ENCODE measurements around the gene ACSS1. TPM values are rescaled to one million over a fixed set of nuclear protein-coding genes. Genes with fewer than 3 reads are reported as not detected.

ACSS1 gene
- total RNA-seq, 1 experiment from 2014 or later, result 0.61 TPM

DNA sequence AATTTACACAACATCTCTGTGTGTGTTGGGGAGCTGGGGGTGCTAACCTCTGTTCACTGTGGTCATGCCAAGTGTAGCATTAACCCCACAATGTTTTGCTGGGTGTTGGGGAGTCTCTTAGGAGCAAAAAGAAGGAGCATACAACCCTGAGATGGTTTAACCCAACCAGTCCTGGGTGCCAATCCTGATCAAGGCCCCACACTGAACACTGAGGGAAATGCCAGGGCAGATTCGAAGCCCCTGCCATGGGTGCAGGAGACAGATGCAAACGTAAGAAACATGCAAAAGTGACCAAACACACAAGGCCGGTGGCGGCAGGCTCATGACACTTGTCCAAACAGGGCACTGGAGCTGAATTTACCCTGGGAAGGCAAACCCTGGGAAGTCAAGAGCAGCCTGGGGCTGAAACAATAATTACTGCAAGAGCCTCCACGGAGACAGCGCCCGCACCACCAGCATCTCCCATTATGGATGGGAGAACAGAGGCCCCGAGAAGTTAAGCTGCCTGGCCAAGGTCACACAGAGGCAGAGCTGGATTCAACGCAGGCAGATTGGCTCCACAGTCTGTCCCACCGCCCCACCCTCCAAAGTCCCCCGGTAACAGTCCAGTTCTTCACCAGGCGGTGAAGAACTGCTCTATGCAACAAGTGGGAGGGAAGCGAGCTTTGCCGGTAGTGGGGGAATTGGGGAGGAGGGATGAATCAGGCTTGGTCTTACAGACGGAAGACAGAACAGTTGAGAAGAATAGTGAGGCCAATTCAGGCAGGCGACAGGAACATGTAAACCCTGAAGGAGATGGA is 8.5 kb downstream of the ACSS1 start:
- no peak overlapping the region for H3K4me2 ChIP-seq (ENCODE audit: insufficient read depth, insufficient read length, low read length)
- no peak overlapping the region for H2BK20ac ChIP-seq (ENCODE audit: low read depth, low read length, poor library complexity, severe bottlenecking)
- H3K4me1 Mint-ChIP-seq, result peaks cover 10% of the 10 kb centered on the region in 2 experiments; a peak in 3 of 4 replicates
- TF ChIP-seq CTCF (conservative IDR thresholded peaks at IDR 0.05), result no peak
- no peaks in the 10 kb centered on the region for H3K4me1 ChIP-seq (ENCODE audit: insufficient read depth, low read length)
- peaks cover 37% of the 10 kb centered on the region for H3K27me3 Mint-ChIP-seq (ENCODE audit: low read depth)
- H3K14ac ChIP-seq (ENCODE audit: insufficient read depth, low read length), result no peak overlapping the region
- no peak overlapping the region for H2BK5ac ChIP-seq (ENCODE audit: insufficient read length, low read length)
- no peak overlapping the region for H3K27ac ChIP-seq (ENCODE audit: insufficient read length, low read depth, low read length)
- H3K23me2 ChIP-seq (ENCODE audit: insufficient read length, low read depth, low read length, poor library complexity, severe bottlenecking), result no peaks in the 10 kb centered on the region
- H2BK12ac ChIP-seq (ENCODE audit: insufficient read length, low read depth, low read length), result no peak overlapping the region
- no peak overlapping the region for H3K56ac ChIP-seq (ENCODE audit: insufficient read length, low read depth, low read length)
- H3K4me3 Mint-ChIP-seq, result no peak overlapping the region
- H3K27me3 ChIP-seq (ENCODE audit: insufficient read depth, low read length), result no peaks in the 10 kb centered on the region; the same call in 1 of the 2 replicates
- H3K79me1 ChIP-seq (ENCODE audit: insufficient read depth, low read depth, low read length, poor library complexity, severe bottlenecking), result no peaks in the 10 kb centered on the region
- no peak overlapping the region for H4K5ac ChIP-seq (ENCODE audit: insufficient read length, low read depth, low read length)
- H3K9ac ChIP-seq (ENCODE audit: extremely low read depth, insufficient read length, low read length), result no peak overlapping the region
- no peaks in the 10 kb centered on the region for H4K20me1 ChIP-seq (ENCODE audit: control insufficient read depth, insufficient read depth, insufficient read length)
- no peak overlapping the region for H2AK5ac ChIP-seq (ENCODE audit: insufficient read length, low read length)
- H3K4ac ChIP-seq (ENCODE audit: low read depth, low read length), result no peak overlapping the region
- no peaks in the 10 kb centered on the region for H3K9me3 ChIP-seq (ENCODE audit: control insufficient read depth, low read depth, low read length)
- no peak overlapping the region for H3T11ph ChIP-seq (ENCODE audit: low read length)
- H3K79me2 ChIP-seq (ENCODE audit: insufficient read depth, low read length), result no peaks in the 10 kb centered on the region
- H3K23ac ChIP-seq (ENCODE audit: insufficient read length, low read depth, low read length), result no peak overlapping the region
- no peaks in the 10 kb centered on the region for H3K9me3 Mint-ChIP-seq
- H3K36me3 Mint-ChIP-seq (ENCODE audit: insufficient read depth in 1 of 3, low read depth in 3 of 3), result no peaks in the 10 kb centered on the region
- no peak overlapping the region for H2BK15ac ChIP-seq (ENCODE audit: low read depth, low read length)
- H2AFZ ChIP-seq (ENCODE audit: low read length), result no peak overlapping the region
- WGBS (ENCODE audit: extremely low coverage, insufficient read length, low lambda C conversion rate), result no CpG with 5 or more reads among the region's 16 CpGs
- DNase-seq, result no peak
- H4K91ac ChIP-seq (ENCODE audit: insufficient read length, low read depth, low read length), result no peak overlapping the region
- no peak overlapping the region for H3K27ac Mint-ChIP-seq
- no peak overlapping the region for H4K8ac ChIP-seq (replicated peaks; ENCODE audit: insufficient read length, low read depth, low read length)
- no peak overlapping the region for H2BK120ac ChIP-seq (ENCODE audit: low read depth, low read length, poor library complexity, severe bottlenecking)
- no peak overlapping the region for H3K18ac ChIP-seq (ENCODE audit: insufficient read length, low read depth, low read length)

Measured in H9 (cell line).